PC-9 (cell line): ENCODE results near the gene TXNRD1. TPM values are rescaled to one million over a fixed set of nuclear protein-coding genes. Genes with fewer than 3 reads are reported as not detected.

Source experiments
- BruUV-seq: library from RNA; stranded (reverse); fragments of 400-500 nt; replicated peaks from 2 replicates; lab custom pipeline; 2021; lab: Mats Ljungman, UMichigan
- CTCF ChIA-PET: fragments of 300-600 bp; sonication (Branson Sonifier 250); formaldehyde crosslinking; loops from one replicate; lab custom pipeline; 2022; ENCODE audit warnings: antibody characterized with exemption; lab: Charles Lee
- POLR2A ChIA-PET: fragments of 300-600 bp; sonication (Branson Sonifier 250); formaldehyde crosslinking; loops from one replicate; lab custom pipeline; 2022; ENCODE audit warnings: antibody characterized with exemption; ENCODE audit not compliant: unreplicated experiment; lab: Charles Lee
- DNase-seq, 2 experiments: peaks; one replicate each; pipeline versions ENCODE4 v3.0.0 to v3.0.0-alpha.2; 2015 to 2022; ENCODE audit warnings: mixed read lengths in 1 of 2
- H2AFZ ChIP-seq: fragments of 200-600 bp; sonication (generic); 2 replicates; pipeline ENCODE4 v1.8.1; 2017; ENCODE audit warnings: antibody characterized with exemption
- H3F3A ChIP-seq: fragments of 200-600 bp; sonication (generic); 2 replicates; pipeline ENCODE4 v1.8.1; 2017; ENCODE audit warnings: antibody characterized with exemption, mild to moderate bottlenecking, low read depth; ENCODE audit not compliant: insufficient read depth
- H3K27ac ChIP-seq: fragments of 200-600 bp; sonication (generic); 2 replicates; pipeline ENCODE4 v1.6.1; 2016; ENCODE audit warnings: mixed run types
- H3K27me3 ChIP-seq: fragments of 200-600 bp; sonication (generic); 2 replicates; pipeline ENCODE4 v1.6.1; 2016; ENCODE audit warnings: low read depth, mixed run types; ENCODE audit not compliant: insufficient read depth
- H3K36me3 ChIP-seq: fragments of 200-600 bp; sonication (generic); 2 replicates; pipeline ENCODE4 v1.6.1; 2016; ENCODE audit warnings: low read depth, mixed run types
- H3K4me1 ChIP-seq: fragments of 200-600 bp; sonication (generic); replicated peaks from 2 replicates; pipeline ENCODE4 v1.6.1; 2016; ENCODE audit warnings: mixed run types; ENCODE audit not compliant: insufficient read depth
- H3K4me2 ChIP-seq: fragments of 200-600 bp; sonication (generic); 2 replicates; pipeline ENCODE4 v1.6.1; 2017; ENCODE audit warnings: mixed run types
- H3K4me3 ChIP-seq: fragments of 200-600 bp; sonication (generic); 2 replicates; pipeline ENCODE4 v1.6.1; 2016; ENCODE audit warnings: mixed run types
- H3K79me2 ChIP-seq: fragments of 200-600 bp; sonication (generic); 2 replicates; pipeline ENCODE4 v1.6.1; 2017; ENCODE audit warnings: low read depth, mixed run types
- H3K9me2 ChIP-seq: fragments of 200-600 bp; sonication (generic); 2 replicates; pipeline ENCODE4 v1.8.1; 2017; ENCODE audit warnings: mild to moderate bottlenecking; ENCODE audit not compliant: insufficient read depth
- H3K9me3 ChIP-seq: fragments of 200-600 bp; sonication (generic); 2 replicates; pipeline ENCODE4 v1.8.1; 2016; ENCODE audit warnings: low read depth; ENCODE audit not compliant: insufficient read depth
- H4K20me1 ChIP-seq: fragments of 200-600 bp; sonication (generic); 2 replicates; pipeline ENCODE4 v1.8.1; 2017; ENCODE audit not compliant: insufficient read depth
- CTCF ChIP-seq: fragments of 200-600 bp; sonication (generic); conservative IDR thresholded peaks from 2 replicates; pipeline ENCODE4 v1.6.1; 2017; ENCODE audit warnings: mixed run types, antibody characterized with exemption, mild to moderate bottlenecking, moderate library complexity
- EZH2 ChIP-seq: fragments of 200-600 bp; sonication (generic); IDR thresholded peaks from 2 replicates; pipeline ENCODE4 v1.8.0; 2017; ENCODE audit warnings: antibody characterized with exemption, low read depth
- intact Hi-C: fragments of 100-400 bp; cut with micrococcal nuclease; formaldehyde crosslinking; loops from one replicate; pipeline ENCODE4 v1.10.0; 2022; ENCODE audit not compliant: unreplicated experiment
- total RNA-seq: library from RNA; stranded (reverse); gene quantifications from 2 replicates; pipeline ENCODE4 v1.2.3, GENCODE V29; 2021

TXNRD1 gene
- total RNA-seq, 1 experiment from 2014 or later = 1,250 TPM

- Histone ChIP-seq H3K9me2 (no peaks in the 10 kb centered on the region), H2AFZ (no peak overlapping the region), H3K4me2 (no peak overlapping the region), H4K20me1 (peaks cover 7% of the 10 kb centered on the region), H3K9me3 (no peaks in the 10 kb centered on the region; the same call in 1 of the 2 replicates), H3K79me2 (no peaks in the 10 kb centered on the region), H3K27ac (no peak overlapping the region), H3F3A (peaks cover 56% of the 10 kb centered on the region), H3K36me3 (no peaks in the 10 kb centered on the region), H3K4me3 (no peak overlapping the region), H3K4me1 (0 out of 2 replicates have a peak, but pooled peaks cover 4% of the 10 kb centered on the region), H3K27me3 (no peaks in the 10 kb centered on the region)
- ChIA-PET CTCF (no interaction called here), POLR2A (interaction anchor here (0.6 kb wide), 1 partner anchor 300 kb away, joined by 8 read pairs; no protein-coding TSS in a partner anchor)
- DNase-seq = no peak
- no peak for TF ChIP-seq CTCF
- no peak for TF ChIP-seq EZH2
- intact Hi-C loops = no loop called here
- no TSS peak for BruUV-seq
These were observed 144.6 kb downstream of the TXNRD1 start for GRCh38 chr12:104360157-104360556.

- no peaks in the 10 kb centered on the region for H3K27me3 ChIP-seq
- H3K36me3 ChIP-seq = no peaks in the 10 kb centered on the region
- H3K4me3 ChIP-seq = no peak overlapping the region
- no peak overlapping the region for H2AFZ ChIP-seq
- intact Hi-C loops = loop anchor here (1.0 kb wide), 2 partner anchors 516 to 740 kb away; no protein-coding TSS in a partner anchor
- no peaks in the 10 kb centered on the region; the same call in 1 of the 2 replicates for H3K9me3 ChIP-seq
- DNase-seq = peak in 1 of 2 experiments; percentile 74
- no peaks in the 10 kb centered on the region; the same call in 1 of the 2 replicates for H4K20me1 ChIP-seq
- no peak overlapping the region for H3K27ac ChIP-seq
- no peaks in the 10 kb centered on the region for H3K9me2 ChIP-seq
- ChIA-PET CTCF (no interaction called here), POLR2A (interaction anchor here (0.5 to 0.7 kb wide), 5 partner anchors 47 to 873 kb away, joined by 3 to 8 read pairs (median 4); no protein-coding TSS in a partner anchor)
- no peak for TF ChIP-seq CTCF
- no peak for TF ChIP-seq EZH2
- no peaks in the 10 kb centered on the region for H3K79me2 ChIP-seq
- no peak overlapping the region for H3K4me2 ChIP-seq
- H3K4me1 ChIP-seq = 0 out of 2 replicates have a peak, but pooled peaks cover 3% of the 10 kb centered on the region
- peaks cover 46% of the 10 kb centered on the region for H3F3A ChIP-seq
- no TSS peak for BruUV-seq
These were observed 145.6 kb downstream of the TXNRD1 start for GRCh38 chr12:104360983-104361707.

GRCh38 chr12:104365921-104366410 is 150.4 kb downstream of the TXNRD1 start:
- Histone ChIP-seq H3K9me2 (no peaks in the 10 kb centered on the region), H3K4me1 (peaks cover 13% of the 10 kb centered on the region), H2AFZ (no peak overlapping the region), H3K27ac (no peak overlapping the region), H4K20me1 (no peaks in the 10 kb centered on the region), H3K36me3 (peaks cover 11% of the 10 kb centered on the region), H3F3A (peaks cover 25% of the 10 kb centered on the region), H3K4me2 (no peak overlapping the region), H3K27me3 (no peaks in the 10 kb centered on the region), H3K9me3 (peaks cover 9% of the 10 kb centered on the region), H3K4me3 (no peak overlapping the region), H3K79me2 (no peaks in the 10 kb centered on the region)
- TF ChIP-seq CTCF (no peak), EZH2 (no peak)
- ChIA-PET CTCF (no interaction called here), POLR2A (no interaction called here)
- DNase-seq = no peak
- intact Hi-C loops = no loop called here
- BruUV-seq = no TSS peak
